GM21390 (cell line): ENCODE data around the gene PPP1R18.
"Not testable (repeated sequence)": the region's sequence is repeated elsewhere in the genome, so short reads cannot be mapped to it uniquely, and the experiment has no call there.

ENCODE experiments used
- ATAC-seq: cut with Tn5 transposase; IDR thresholded peaks from one replicate; pipeline ENCODE4 v1.9.1; 2021; ENCODE audit not compliant: unreplicated experiment

Gene PPP1R18, protein sequence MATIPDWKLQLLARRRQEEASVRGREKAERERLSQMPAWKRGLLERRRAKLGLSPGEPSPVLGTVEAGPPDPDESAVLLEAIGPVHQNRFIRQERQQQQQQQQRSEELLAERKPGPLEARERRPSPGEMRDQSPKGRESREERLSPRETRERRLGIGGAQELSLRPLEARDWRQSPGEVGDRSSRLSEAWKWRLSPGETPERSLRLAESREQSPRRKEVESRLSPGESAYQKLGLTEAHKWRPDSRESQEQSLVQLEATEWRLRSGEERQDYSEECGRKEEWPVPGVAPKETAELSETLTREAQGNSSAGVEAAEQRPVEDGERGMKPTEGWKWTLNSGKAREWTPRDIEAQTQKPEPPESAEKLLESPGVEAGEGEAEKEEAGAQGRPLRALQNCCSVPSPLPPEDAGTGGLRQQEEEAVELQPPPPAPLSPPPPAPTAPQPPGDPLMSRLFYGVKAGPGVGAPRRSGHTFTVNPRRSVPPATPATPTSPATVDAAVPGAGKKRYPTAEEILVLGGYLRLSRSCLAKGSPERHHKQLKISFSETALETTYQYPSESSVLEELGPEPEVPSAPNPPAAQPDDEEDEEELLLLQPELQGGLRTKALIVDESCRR

DNA sequence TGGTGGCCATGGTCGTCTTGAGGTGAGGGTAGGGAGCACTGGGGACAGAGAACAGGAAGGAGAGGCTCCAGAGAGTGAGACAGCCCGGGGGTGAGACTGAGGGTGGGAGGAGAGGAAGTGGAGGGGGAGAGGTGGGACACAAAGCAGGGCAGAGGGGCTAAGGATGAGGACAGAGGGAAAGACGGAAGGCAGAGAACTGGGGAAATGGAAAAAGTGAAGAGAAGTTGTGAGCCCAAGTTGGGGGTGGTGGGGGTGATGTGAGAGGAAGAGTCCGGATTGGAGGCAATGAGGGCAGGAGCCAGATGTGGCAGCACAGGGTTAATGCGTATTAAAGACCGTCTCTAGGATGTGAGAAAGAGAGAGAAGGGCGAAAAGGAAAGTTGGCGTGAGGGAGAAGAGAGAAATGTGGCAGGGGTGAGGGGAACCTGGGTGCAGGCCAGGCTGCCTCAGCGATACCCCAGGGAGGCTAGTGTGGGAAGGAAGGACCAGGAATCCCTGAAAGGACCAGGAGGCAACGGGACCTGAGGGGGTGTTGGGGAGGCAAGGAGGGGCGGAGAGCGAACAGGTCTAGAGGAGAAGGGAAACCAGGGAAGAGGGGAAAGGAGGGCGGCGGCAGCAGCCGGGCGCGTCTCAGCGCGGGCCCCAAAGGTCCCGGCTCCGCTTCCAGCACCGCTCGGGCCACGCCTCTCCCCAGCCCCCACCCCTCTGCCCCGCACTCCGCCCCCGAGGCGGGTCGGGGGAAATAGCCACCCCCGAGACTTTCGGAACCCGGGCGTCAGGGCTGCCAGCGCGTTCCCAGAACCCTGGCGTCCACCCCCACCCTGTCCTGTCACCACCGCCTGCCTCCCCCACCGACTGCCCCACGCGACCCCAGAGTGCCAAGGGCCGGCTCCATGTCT lies at the start of gene PPP1R18:
Gene PPP1R18 (minus strand): TSS at position 637 of the 899 bp plus-strand sequence. CDS start 627 bp downstream, at position 10.
- ATAC-seq = no peak

GRCh38 chr6:30735668-30736314 lies 49.3 kb upstream of the PPP1R18 start:
- peak; percentile 52 for ATAC-seq

GRCh38 chr6:30732237-30732943 lies 45.9 kb upstream of the PPP1R18 start:
- no peak for ATAC-seq

DNA sequence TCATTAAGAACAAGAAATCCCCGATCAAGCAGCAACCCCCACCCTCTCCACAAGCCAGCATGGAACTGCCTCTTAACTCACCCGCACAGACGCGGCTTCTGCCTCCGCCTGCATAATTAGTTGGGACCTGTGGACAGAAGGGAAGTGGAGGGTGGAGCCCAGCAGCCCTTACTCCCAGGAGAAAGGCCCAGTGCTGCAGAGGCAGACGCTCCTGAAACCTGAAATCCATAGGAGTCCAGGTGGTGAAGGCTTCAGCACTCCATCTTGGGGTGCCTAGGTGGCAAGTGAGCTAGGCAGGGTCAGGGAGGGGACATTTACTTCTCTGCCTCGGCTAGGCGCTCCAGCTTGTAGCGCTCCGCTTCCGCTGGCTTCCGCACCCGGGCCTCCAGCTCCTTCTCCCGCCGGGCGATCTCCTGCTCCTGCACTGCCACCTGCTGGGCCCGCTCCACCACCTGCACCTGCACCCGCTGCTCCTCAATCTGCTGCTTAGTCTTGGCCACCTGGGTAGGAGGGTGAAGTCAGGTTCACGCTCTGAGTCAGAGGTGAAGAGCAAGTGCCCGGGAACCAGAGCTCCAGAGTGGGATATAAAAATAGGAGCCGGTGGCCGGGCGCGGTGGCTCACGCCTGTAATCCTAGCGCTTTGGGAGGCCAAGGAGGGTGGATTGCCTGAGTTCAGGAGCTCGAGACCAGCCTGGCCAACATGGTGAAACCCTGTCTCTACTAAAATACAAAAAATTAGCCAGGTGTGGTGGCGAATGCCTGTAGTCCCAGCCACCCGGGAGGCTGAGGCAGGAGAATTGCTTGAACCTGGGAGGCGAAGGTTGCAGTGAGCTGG lies 44.4 kb upstream of the PPP1R18 start:
- no peak for ATAC-seq

DNA sequence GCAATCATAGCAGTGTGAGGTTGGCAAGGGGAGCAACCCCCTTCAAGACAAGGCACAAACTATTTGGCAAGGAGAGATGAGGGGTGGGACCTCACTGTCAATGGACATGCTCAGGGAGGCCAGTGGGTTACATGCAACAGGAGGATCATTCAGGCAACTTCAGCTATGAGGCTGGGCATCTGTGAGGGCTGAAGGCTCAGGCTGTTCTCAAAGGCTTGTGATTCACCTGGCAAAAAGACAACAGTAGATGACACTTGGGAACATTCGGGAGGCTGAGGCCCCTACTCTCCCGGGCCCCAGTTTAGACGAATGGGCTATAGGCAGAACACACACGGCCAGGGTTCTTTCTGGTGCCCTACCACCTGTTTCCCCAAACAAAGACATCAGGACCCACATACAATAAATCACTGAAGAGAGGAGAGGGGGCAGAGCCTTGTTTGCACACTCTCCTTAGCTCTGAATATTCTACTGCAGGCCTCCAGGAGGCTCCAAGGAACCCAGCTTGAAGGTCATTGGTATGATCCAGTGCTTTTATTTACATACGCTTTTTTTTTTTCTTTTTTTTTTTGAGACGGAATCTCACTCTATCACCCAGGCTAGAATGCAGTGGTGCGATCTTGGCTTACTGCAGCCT lies 41.6 kb upstream of the PPP1R18 start:
- no peak for ATAC-seq

DNA sequence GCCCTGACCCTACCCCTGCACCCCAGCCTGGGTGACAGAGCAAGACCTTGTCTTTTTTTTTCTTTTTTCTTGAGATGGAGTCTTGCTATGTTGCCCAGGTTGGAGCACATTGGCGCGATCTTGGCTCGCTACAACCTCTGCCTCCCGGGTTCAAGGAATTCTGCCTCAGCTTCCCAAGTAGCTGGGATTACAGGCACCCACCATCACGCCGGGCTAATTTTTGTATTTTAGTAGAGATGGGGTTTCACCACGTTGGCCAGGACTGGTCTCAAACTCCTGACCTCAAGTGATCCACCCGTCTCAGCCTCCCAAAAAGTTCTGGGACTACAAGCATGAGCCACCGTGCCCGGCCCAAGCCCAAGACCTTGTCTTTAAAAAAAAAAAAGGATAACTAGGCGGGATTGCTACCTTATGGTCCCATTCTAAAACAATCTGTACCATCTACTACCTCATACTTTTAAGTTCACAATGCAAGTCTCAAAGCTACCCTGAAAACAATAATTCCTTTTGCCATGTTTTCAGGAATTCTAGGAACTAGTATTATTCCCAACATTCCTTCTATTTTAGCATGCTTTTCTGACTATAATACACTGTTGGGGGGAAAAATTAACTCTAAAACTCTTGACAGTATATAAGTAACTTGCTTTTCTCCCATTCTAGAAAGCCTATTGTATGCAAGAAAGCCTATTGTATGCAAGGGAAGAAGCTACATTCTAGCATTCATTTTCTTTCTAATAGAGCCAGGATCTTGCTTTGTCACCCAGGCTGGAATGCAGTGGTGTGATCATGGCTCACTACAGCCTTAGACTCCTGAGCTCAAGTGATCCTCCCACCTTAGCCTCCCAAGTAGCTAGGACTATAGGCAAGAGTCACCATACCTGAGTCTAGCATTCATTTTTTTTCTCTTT lies 40.3 kb upstream of the PPP1R18 start:
- ATAC-seq = no peak

GRCh38 chr6:30725713-30726505 lies 39.5 kb upstream of the PPP1R18 start:
- ATAC-seq = no peak

- ATAC-seq = no peak
These were observed 38.6 kb upstream of the PPP1R18 start for GRCh38 chr6:30724906-30725667.

- not testable (repeated sequence) for ATAC-seq
These were observed 37.6 kb upstream of the PPP1R18 start for GRCh38 chr6:30723843-30724741.

DNA sequence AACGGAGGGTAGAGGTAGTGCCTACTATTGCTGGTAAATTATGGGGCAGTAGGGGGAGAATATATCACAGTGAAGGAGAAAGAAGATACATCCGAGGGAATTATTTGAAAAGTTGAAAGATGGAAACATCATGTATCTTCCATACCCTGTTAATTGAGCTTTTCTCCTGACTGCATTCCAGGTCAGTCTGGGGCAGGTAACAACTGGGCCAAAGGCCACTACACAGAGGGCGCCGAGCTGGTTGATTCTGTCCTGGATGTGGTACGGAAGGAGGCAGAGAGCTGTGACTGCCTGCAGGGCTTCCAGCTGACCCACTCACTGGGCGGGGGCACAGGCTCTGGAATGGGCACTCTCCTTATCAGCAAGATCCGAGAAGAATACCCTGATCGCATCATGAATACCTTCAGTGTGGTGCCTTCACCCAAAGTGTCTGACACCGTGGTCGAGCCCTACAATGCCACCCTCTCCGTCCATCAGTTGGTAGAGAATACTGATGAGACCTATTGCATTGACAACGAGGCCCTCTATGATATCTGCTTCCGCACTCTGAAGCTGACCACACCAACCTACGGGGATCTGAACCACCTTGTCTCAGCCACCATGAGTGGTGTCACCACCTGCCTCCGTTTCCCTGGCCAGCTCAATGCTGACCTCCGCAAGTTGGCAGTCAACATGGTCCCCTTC lies 36.9 kb upstream of the PPP1R18 start:
- not testable (repeated sequence) for ATAC-seq

DNA sequence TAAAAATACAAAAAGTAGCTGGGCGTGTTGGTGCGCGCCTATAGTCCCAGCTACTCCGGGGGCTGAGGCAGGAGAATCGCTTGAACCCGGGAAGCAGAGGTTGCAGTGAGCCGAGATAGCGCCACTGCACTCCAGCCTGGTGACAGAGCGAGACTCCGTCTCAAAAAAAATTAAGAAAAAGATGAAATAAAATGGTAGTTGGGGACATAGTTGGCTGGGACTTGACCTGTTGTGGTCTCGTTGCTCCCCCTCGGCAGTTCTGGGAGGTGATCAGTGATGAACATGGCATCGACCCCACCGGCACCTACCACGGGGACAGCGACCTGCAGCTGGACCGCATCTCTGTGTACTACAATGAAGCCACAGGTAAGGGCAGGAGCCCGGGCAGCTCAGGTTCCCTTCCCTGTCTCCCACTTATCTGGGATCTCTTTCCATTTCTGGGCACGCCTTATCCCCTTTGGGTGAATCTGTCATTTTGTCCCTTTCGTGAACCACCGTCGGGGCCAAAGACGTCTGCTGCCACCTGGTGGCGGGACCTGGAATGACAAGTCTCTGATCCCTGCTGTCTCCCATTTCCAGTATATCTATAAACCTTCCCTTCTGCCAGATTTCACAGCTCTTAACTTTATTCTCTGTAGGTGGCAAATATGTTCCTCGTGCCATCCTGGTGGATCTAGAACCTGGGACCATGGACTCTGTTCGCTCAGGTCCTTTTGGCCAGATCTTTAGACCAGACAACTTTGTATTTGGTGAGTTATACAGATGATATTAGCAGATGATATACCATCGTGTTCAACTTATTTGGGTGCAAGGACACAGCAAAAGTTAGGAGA lies 36.1 kb upstream of the PPP1R18 start:
- ATAC-seq = no peak

GRCh38 chr6:30722025-30722279 lies 35.5 kb upstream of the PPP1R18 start:
- not testable (repeated sequence) for ATAC-seq

DNA sequence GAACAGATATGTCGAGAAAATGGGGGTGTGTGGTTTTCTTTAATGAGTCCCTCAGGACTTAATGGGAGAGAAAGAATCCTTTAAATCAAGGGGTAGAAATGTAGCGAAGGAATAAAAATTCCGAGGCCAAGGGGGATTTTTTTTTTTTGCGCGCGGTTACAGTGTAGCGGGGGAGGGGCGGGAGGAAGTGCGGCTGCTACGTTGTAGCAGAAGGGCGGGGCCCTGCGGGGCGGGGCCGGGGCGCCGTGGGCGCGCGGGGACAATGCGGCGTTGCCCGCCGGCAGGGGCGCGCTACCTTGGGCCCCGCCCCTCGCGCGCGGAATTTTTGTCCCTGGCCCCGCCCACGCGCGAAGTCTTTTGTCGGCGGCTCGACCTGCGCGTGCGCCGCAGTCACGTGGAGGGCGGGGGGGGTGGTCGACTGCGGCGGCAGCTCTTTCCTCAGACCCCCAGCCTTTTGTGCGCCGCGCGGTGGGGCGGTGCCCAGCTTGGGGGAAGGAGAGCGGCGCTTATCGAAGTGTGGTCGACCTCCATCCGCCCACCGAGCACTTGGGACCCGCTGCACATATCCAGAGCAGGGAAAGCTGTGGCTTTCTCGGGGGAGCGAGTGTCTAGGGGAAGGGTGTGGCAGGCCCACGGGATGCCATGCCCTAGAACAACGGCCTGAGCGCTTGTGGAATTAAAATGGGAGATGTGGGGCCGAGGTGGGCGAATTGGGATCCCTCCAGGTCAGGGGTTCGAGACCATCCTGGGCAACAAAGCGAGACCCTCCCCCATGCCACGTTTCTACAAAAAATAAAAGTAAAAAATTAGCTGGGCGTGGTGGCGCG lies 35.0 kb upstream of the PPP1R18 start:
- peak; percentile 18 for ATAC-seq
